Heart right ventricle (tissue), 16 donors: ENCODE results near the gene MPV17L2. TPM values are rescaled to one million over a fixed set of nuclear protein-coding genes. Genes with fewer than 3 reads are reported as not detected.
A peak's percentile ranks its signal among the peaks of the same experiment; 100 is the strongest.

ENCODE experiments used
- ATAC-seq, 8 donors: fragments of 200-7000 bp; cut with Tn5 transposase; one replicate each; pipeline ENCODE4 v1.9.1; 2020; ENCODE audit warnings: mild to moderate bottlenecking in 8 of 8, moderate library complexity in 8 of 8, moderate number of reproducible peaks in 1 of 8
- DNase-seq, 2 donors: peaks; one replicate each; pipeline ENCODE4 v3.0.0-alpha.2; 2020
- H3K27ac ChIP-seq, 10 donors: fragments of 200-600 bp; sonication (generic) in 2 of 10; one replicate each; pipeline versions ENCODE4 v1.5.0 to v1.8.0; 2020 to 2022; ENCODE audit warnings: mild to moderate bottlenecking in 3 of 10
- H3K27me3 ChIP-seq, 7 donors: fragments of 200-600 bp; one replicate each; pipeline ENCODE4 v1.8.0; 2021 to 2022; ENCODE audit warnings: mild to moderate bottlenecking in 2 of 7
- H3K36me3 ChIP-seq, 9 donors: fragments of 200-600 bp; sonication (generic) in 1 of 9; one replicate each; pipeline versions ENCODE4 v1.5.0 to v1.8.0; 2020 to 2022; ENCODE audit warnings: mild to moderate bottlenecking in 2 of 9
- H3K4me1 ChIP-seq, 9 donors: fragments of 200-600 bp; sonication (generic) in 1 of 9; one replicate each; pipeline versions ENCODE4 v1.5.0 to v1.8.0; 2020 to 2022; ENCODE audit warnings: mild to moderate bottlenecking in 4 of 9
- H3K4me3 ChIP-seq, 10 donors: fragments of 200-600 bp; sonication (generic) in 2 of 10; one replicate each; pipeline versions ENCODE4 v1.5.0 to v1.8.0; 2020 to 2022; ENCODE audit warnings: mild to moderate bottlenecking in 7 of 10, moderate library complexity in 2 of 10
- H3K9me3 ChIP-seq, 11 donors: fragments of 200-600 bp in 10 of 11; sonication (generic) in 2 of 11; one replicate each; pipeline versions ENCODE4 v1.5.0 to v1.8.0; 2013 to 2022; ENCODE audit warnings: mild to moderate bottlenecking in 2 of 11, control low read depth in 1 of 11, moderate library complexity in 1 of 11
- CTCF ChIP-seq, 9 donors: fragments of 200-600 bp; sonication (generic) in 2 of 9; IDR thresholded peaks; one replicate each; pipeline versions ENCODE4 v1.5.0 to v1.8.0; 2021 to 2022; ENCODE audit warnings: antibody characterized with exemption in 9 of 9, mild to moderate bottlenecking in 5 of 9, moderate library complexity in 1 of 9
- WGBS, 2 donors: extraction: QIAGEN DNeasy Blood & Tissue Kit; methylation state at CpG; one replicate each; pipeline ENCODE4 v1.1.7; 2013; ENCODE audit warnings: inconsistent platforms in 1 of 2; 5-methylcytosine and 5-hydroxymethylcytosine counted together
- intact Hi-C, 10 donors: fragments of 100-400 bp; cut with DNase I; formaldehyde crosslinking; loops; one replicate each; pipeline versions ENCODE4 v1.11.1 to v1.14.2; 2022
- long read RNA-seq, 3 donors: library from polyadenylated mRNA; unstranded; transcript quantifications; one replicate each; pipeline ENCODE4 v2.0.0, GENCODE V29; 2020 to 2021
- polyA plus RNA-seq, 2 donors: library from polyadenylated mRNA; stranded (reverse); fragments of 200-250 nt; gene quantifications; one replicate each; pipeline ENCODE4 v1.2.3, GENCODE V29; 2013
- total RNA-seq, 10 donors: library from RNA; stranded (reverse); fragmentation: NEBNext Ultra II Directional in 3 of 10; extraction: Animal tissue kit (Norgen Biotek cat#: 25700) in 3 of 10; gene quantifications; one replicate each; pipeline versions ENCODE4 v1.2.1 to v1.2.4, GENCODE V29; 2021 to 2023
- donor health status: Arrhythmogenic right ventricular cardiomyopathy.
- donor health status: ischemic (EF 13 %, LVEDD 7.1; RV severe dilation, severe dysfunction).
- donor health status: healthy with polysubstance abuse.
- donor health status: DM: no; HTN: yes; CAD: no.
- donor health status: DM: no; HTN: no; CAD: no.
- donor health status: ischemic (EF 25% LVEDD 6.9; RV normal size, moderate dysfunction).
- donor health status: ischemic (EF 25% LVEDD 5.7; RV mildly dilated, moderate dysfunction).
- donor health status: healthy.
- donor health status: DM: yes; HTN: yes; CAD: no.
- donor health status: Ischemic cardiomyopathy.
- donor health status: ischemic (EF 35%, LVEDD 5.7; RV mildly dilated, moderate dysfunction).
- donor health status: nonischemic (EF 11% LVEDD 7.7; RV severe dilation, severe dysfunction).
- donor health status: DM: yes; HTN: yes; CAD: no.
- donor health status: PGD.
- donor health status: ischemic (EF 29% LVEDD 5.4; RV normal size, mild dysfunction).
- donor health status: nonischemic (EF 23%, LVEDD 6.1; RV moderate dilation, normal function).

Gene MPV17L2
- total RNA-seq, result 10 to 100 TPM; 10.6 to 16.5 (median 14.5) TPM
- polyA plus RNA-seq, result 10 to 100 TPM; 23.0 to 61.9 TPM
- long read RNA-seq, donor 1, transcript MPV17L2-204 (5 exons, 1,408 nt), result major isoform, 14 of 17 reads
- long read RNA-seq, donor 1, partial matches to known transcripts, result 2 of 17 reads
- long read RNA-seq, donor 1, other reads (novel, unspliced or antisense), result 0 of 17 reads
- long read RNA-seq, donor 2, transcript MPV17L2-204 (5 exons, 1,408 nt), result major isoform, 15 of 17 reads
- long read RNA-seq, donor 2, partial matches to known transcripts, result 1 of 17 reads
- long read RNA-seq, donor 2, other reads (novel, unspliced or antisense), result 0 of 17 reads
- long read RNA-seq, donor 3, transcript MPV17L2-204 (5 exons, 1,408 nt), result major isoform, 30 of 35 reads
- long read RNA-seq, donor 3, partial matches to known transcripts, result 1 of 35 reads
- long read RNA-seq, donor 3, other reads (novel, unspliced or antisense), result 1 of 35 reads

GRCh38 chr19:18192673-18193387, at the start of gene MPV17L2:
Gene MPV17L2 (plus strand): TSS chr19:18193218. CDS start chr19:18193282, 64 bp downstream.
- 0% methylated on average over 58 to 74 of the region's 74 CpGs for WGBS, 2 donors
- DNase-seq, result peak; percentile 99 to 100
- TF ChIP-seq CTCF (IDR thresholded peaks at IDR 0.05), result no peak
- intact Hi-C loops, result loop anchor here in 5 of 10 donors (1.0 to 10.0 kb wide), 5 partner anchors 11 to 614 kb away; partner anchors contain the start of genes LSM4 (in 1 of the 5) and RAB3A (in 1 of the 5)
- no peaks in the 10 kb centered on the region for H3K27me3 ChIP-seq
- H3K4me1 ChIP-seq, result peaks cover 8 to 34% (median 19%) of the 10 kb centered on the region in 9 donors
- peaks cover 0 to 30% (median 3%) of the 10 kb centered on the region in 9 donors for H3K36me3 ChIP-seq
- peak within 1 kb of the TSS; percentile 69 to 97 (median 94) for H3K27ac ChIP-seq
- H3K4me3 ChIP-seq, result peak within 1 kb of the TSS; percentile 65 to 98 (median 82)
- no peaks in the 10 kb centered on the region for H3K9me3 ChIP-seq
- ATAC-seq, result peak; percentile 93 to 98 (median 96)

- H3K27ac ChIP-seq, result no peak overlapping the region
- intact Hi-C loops, result no loop called here
- H3K4me3 ChIP-seq, result no peak overlapping the region
- TF ChIP-seq CTCF (IDR thresholded peaks at IDR 0.05), result no peak
- H3K4me1 ChIP-seq, result no peaks in the 10 kb centered on the region
- ATAC-seq (no peak), DNase-seq (no peak)
- peaks cover 0 to 94% (median 37%) of the 10 kb centered on the region in 9 donors for H3K36me3 ChIP-seq
- no peaks in the 10 kb centered on the region for H3K27me3 ChIP-seq
- whole genome bisulfite sequencing, 2 donors, result 92 to 96% methylated on average over 3 of the region's 3 CpGs
- H3K9me3 ChIP-seq, result no peaks in the 10 kb centered on the region
Measured at GRCh38 chr19:18143902-18144301, 49.1 kb upstream of the MPV17L2 start.

GRCh38 chr19:18144361-18144760, 48.7 kb upstream of the MPV17L2 start:
- Histone ChIP-seq H3K4me1 (no peaks in the 10 kb centered on the region), H3K27me3 (no peaks in the 10 kb centered on the region), H3K27ac (no peak overlapping the region), H3K36me3 (peaks cover 0 to 91% (median 37%) of the 10 kb centered on the region in 9 donors), H3K4me3 (no peak overlapping the region), H3K9me3 (no peaks in the 10 kb centered on the region)
- ATAC-seq (no peak), DNase-seq (no peak)
- whole genome bisulfite sequencing, 2 donors, result 91 to 92% methylated on average over 16 of the region's 16 CpGs
- intact Hi-C loops, result no loop called here
- no peak for TF ChIP-seq CTCF (IDR thresholded peaks at IDR 0.05)

GRCh38 chr19:18144906-18145305, 48.1 kb upstream of the MPV17L2 start:
- H3K4me1 ChIP-seq, result no peaks in the 10 kb centered on the region
- intact Hi-C loops, result no loop called here
- H3K27me3 ChIP-seq, result no peaks in the 10 kb centered on the region
- no peak for DNase-seq
- 97% methylated on average over 28 of the region's 28 CpGs for WGBS, 2 donors
- H3K9me3 ChIP-seq, result no peaks in the 10 kb centered on the region
- no peak overlapping the region for H3K4me3 ChIP-seq
- TF ChIP-seq CTCF (IDR thresholded peaks at IDR 0.05), result no peak
- H3K27ac ChIP-seq, result no peak overlapping the region
- ATAC-seq, result no peak
- peaks cover 0 to 91% (median 37%) of the 10 kb centered on the region in 9 donors for H3K36me3 ChIP-seq
